Glomerular visceral epithelial cell (primary cell): ENCODE results near the gene STRN.
"Not testable (repeated sequence)": the region's sequence is repeated elsewhere in the genome, so short reads cannot be mapped to it uniquely, and the experiment has no call there.

Experiments
- DNase-seq: peaks from one replicate; pipeline ENCODE4 v3.0.0-alpha.2; 2016; ENCODE audit errors: extremely low spot score

Gene STRN

GRCh38 chr2:36963106-36963505 is 3.2 kb downstream of the STRN start:
- DNase-seq, result no peak

DNA sequence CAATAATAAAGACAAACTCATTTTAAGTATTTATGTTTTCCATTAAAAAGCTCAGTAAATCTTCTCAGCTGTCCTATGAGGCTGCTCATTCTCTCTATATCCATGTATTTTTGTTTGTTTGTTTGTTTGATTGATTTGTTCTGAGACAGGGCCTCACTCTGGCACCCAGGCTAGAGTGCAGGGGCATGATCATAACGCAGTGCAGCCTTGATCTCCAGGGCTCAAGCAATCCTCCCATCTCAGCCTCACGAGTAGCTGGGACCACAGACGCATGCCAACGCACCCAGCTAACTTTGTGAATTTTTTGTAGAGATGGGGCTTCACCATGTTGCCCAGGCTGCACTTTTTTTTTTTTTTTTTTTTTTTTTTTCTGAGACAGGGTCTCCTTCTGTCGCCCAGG is 5.6 kb downstream of the STRN start:
- DNase-seq, result no peak

- DNase-seq, result no peak
Measured at GRCh38 chr2:36960005-36960675, 6.2 kb downstream of the STRN start.

DNA sequence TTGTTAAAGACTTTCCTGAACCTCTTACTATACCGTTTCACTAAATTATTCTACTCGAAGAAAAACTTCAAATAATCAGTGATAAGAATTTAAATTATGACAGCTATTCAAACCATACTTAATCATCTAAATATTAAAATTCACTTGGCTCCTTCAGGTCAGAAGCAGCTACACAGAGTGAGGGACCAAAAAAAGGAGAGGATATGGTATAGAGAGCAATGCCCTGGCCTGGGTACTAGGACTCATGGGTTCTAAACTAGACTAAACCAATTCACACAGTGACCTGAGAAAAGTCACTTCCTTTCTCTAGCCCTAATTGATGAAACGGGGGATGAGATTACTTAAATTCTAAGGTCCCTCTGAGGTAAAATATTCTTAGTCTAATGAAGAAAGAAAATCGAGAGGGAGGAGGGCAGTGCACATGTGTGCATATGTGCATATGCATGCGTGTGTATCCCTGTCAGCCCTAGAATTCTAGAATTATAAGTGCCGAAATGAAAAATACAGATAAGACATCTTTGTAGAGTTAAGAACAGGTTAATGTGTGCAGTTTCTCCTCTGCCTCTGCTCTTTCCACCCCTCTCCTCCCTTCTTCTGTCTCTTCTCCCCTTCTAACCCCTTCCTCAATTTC is 11.2 kb downstream of the STRN start:
- no peak for DNase-seq

DNA sequence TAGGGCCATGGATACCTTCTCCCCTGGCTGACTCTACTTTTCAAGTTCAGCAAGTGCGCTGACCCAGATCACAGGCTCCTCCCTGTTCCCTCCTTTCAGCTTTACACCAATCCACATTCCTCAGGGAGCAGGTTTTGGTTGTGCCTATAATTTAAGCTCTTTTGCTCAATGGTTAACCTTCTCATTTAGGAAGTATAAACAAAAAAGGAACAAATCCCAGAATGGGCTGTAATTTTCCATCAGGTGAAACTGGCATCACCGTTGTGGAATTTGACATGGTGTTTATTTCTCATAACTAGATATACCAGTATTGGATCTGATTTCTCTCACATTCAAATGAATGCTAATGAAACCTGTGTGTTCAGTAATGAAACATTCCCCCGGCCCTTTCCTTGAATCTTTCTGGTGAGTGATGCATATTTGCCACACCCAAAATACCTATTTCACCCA is 13.6 kb downstream of the STRN start:
- DNase-seq, result no peak

DNA sequence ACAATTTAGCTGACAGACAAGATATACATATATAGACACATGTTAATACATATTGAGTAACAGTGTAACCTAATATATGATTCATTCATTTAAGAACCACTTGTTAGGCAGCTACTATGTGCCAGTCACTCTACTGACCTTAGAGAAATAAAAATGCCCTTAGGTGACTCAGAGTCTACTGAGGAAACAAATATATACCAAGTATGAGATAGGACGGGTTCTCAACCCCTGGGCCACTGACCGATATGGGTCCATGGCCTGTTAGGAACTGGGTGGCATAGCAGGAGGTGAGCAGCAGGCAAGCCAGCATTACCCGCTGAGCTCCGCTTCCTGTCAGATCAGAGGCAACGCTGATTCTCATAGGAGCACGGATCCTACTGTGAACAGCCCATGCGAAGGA is 14.8 kb downstream of the STRN start:
- peak; percentile 9 for DNase-seq

DNA sequence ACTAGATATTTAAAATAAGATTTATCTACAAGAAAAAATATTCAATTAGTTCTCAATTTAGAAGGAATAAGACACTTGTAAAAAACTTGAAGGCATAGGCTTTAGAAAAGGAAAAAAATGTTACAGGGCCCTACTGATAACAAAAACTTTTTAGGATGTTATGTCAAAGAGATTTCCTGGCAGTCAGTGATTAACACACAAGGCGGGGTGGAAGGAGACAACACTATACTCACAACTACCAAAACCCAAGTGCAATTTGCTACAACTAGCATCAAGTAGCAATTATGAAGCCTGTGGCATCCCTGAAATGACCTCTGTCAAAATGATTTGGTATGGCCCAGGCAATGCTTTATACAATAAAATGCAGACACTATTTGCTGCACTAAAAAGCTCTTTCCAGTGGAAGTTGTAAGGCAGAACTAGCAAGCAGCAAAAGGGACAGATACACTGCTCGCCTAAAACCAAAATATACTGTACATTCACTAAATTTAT is 15.3 kb downstream of the STRN start:
- no peak for DNase-seq

GRCh38 chr2:36949845-36950244 is 16.5 kb downstream of the STRN start:
- DNase-seq, result no peak

DNA sequence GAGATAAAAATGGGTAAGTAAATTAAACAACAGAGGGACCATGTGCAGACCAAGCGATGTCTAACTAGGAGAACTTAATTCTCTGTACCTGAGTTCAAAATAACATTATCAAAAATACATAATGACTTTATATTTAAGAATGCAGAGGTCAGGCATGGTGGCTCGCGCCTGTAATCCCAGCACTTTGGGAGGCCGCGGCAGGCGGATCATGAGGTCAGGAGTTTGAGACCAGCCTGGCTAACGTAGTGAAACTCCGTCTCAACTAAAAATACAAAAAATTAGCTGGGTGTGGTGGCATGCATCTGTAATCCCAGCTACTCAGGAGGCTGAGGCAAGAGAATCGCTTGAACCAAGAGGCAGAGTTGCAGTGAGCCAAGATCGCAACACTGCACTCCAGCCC is 21.1 kb downstream of the STRN start:
- not testable (repeated sequence) for DNase-seq

DNA sequence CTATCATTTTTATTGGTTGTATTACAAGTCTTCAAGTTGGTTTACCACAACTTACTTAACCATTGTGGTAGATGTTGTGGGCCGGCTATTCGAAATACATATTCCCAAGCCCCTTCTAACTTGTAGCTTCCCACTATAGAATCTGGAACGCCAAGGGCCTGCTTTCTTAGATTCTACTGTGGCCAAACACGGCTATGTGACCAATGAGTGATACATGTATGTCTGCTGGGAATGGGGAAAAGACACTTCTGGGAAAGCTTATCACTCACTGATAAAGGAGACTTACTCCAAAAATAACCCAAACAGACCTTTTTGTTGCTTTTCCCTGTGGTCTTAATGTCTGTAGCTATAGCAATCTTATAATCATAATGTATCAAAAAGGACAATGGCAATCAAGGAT is 24.5 kb downstream of the STRN start:
- DNase-seq, result no peak

- DNase-seq, result not testable (repeated sequence)
Measured at GRCh38 chr2:36936526-36936925, 29.8 kb downstream of the STRN start.

- not testable (repeated sequence) for DNase-seq
Measured at GRCh38 chr2:36931688-36932087, 34.6 kb downstream of the STRN start.

- peak; percentile 27 for DNase-seq
Measured at GRCh38 chr2:36930787-36931410, 35.4 kb downstream of the STRN start.

DNA sequence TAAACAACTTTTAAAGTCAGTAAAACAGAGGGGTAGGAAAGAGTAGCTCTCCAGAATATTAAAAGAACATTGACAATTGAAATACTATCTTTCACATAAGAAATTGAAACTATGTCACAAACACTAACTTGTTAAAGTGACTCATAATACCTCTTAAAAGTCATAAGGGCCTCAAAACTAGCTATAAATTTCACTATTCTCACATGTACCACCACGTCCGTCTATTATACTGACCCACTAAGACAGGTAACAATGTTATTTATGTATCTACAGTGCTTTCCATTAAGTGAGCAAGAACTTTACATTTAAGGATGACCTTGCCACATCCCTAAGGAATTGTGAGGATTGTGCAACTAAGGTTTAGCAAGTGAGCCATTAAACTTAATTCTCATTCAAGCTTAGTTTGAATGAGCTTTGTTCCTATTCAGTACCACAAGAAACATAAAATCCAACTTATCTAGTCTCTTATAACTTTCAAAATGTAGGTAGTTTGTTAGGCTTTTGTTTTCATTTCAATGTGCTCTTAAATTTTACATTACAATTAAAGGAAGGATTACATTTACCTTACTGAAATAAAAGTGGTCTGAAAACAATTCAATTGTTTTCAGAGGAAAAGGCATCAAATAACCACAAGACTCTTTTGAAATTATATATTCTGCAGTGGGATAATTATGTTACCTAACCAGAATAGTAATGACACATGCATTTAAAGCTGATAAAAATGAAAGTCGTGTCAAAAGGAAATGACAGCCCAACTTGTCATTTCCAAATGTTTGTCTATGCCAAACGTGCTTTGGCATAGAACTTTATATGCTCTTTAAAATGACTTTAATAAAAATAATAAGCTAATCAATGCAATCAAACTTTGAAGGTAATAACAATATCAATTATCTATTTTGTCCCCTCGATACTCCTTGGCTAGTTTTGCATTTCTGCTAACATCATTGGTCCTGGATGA is 39.9 kb downstream of the STRN start:
- not testable (repeated sequence) for DNase-seq

- not testable (repeated sequence) for DNase-seq
Measured at GRCh38 chr2:36922629-36923028, 43.7 kb downstream of the STRN start.

- DNase-seq, result no peak
Measured at GRCh38 chr2:36921984-36922383, 44.4 kb downstream of the STRN start.

GRCh38 chr2:36919041-36919837 is 47.1 kb downstream of the STRN start:
- no peak for DNase-seq

DNA sequence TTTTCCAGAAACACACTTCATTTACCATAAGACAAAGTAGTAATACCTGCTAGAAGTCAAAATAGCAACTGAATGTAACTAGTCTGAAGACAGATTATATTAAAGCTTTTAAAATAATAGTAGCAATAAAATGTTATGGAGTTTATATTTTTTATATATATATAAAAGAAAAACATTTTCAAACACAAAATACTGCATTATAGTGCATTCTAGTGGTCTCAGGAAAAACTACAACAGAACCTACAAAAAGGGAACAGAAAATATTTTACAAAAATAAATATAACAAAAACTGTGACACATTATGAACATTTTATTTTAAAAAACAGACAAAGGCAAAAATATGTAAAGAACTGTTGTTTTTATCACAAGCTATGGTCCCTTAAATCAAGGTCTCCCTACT is 48.0 kb downstream of the STRN start:
- DNase-seq, result no peak

DNA sequence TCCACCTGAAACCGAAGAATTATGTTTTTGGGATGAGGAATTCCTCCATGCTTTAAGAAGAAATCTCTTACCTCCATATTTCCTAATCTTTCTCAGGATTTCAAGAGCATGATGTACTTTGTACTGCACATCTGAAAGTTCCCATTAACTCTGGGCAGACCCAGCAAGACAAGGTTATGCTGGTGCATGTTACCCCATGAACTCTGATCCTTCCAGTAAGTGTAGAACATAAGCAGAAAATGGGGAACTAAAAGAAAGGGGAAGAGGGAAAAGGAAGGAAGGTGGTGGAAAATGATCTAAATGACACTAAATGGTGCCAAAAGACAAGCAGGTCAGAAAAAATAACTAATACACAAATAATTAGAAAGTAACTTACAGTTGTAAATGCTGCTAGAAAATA is 50.7 kb downstream of the STRN start:
- no peak for DNase-seq

DNA sequence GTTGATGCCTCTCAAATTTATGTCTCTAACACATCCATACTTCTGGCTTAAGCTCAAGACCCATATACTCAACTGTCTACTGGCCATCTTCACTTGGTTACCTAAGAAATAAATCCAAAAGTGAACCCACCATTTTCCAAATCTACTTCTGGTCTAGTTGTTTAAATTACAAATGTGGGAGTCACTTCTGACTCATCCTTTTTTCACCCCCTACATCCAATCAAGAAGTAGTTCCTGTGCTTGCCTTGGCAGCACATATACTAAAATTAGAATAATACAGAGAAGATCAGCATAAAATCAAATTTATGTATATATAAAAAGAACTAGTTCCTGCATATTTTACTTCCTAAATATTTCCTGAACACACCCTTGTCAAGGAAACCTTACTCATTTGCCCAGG is 53.6 kb downstream of the STRN start:
- no peak for DNase-seq

GRCh38 chr2:36911012-36911411 is 55.3 kb downstream of the STRN start:
- no peak for DNase-seq
